Measurements from ENCODE around the gene SLC2A3.
A peak's percentile ranks its signal among the peaks of the same experiment; 100 is the strongest.
"Not testable (repeated sequence)": the region's sequence is repeated elsewhere in the genome, so short reads cannot be mapped to it uniquely, and the experiment has no call there.

Gene SLC2A3

GRCh38 chr12:7935590-7936581 is at the start of gene SLC2A3:
Gene SLC2A3 (minus strand): TSS chr12:7936187. CDS start chr12:7936034, 153 bp downstream.
- TF ChIP-seq CTCF (conservative IDR thresholded peaks at IDR 0.05; ENCODE audit: low read depth, low read length), result no peak
- DNase-seq (ENCODE audit: low read depth), result peak; percentile 99
- peak within 1 kb of the TSS; percentile 75 for H3K4me3 ChIP-seq (ENCODE audit: low read depth, low read length)

GRCh38 chr12:7984900-7985299 is 48.9 kb upstream of the SLC2A3 start:
- no peak overlapping the region for H3K4me3 ChIP-seq (ENCODE audit: low read depth, low read length)
- TF ChIP-seq CTCF (conservative IDR thresholded peaks at IDR 0.05; ENCODE audit: low read depth, low read length), result no peak
- DNase-seq (ENCODE audit: low read depth), result no peak

GRCh38 chr12:7983460-7983859 is 47.5 kb upstream of the SLC2A3 start:
- not testable (repeated sequence) for H3K4me3 ChIP-seq (ENCODE audit: low read depth, low read length); DNase-seq (ENCODE audit: low read depth)

- DNase-seq (ENCODE audit: low read depth); H3K4me3 ChIP-seq (ENCODE audit: low read depth, low read length): not testable (repeated sequence)
Observed at GRCh38 chr12:7983019-7983418, 47.0 kb upstream of the SLC2A3 start.

DNA sequence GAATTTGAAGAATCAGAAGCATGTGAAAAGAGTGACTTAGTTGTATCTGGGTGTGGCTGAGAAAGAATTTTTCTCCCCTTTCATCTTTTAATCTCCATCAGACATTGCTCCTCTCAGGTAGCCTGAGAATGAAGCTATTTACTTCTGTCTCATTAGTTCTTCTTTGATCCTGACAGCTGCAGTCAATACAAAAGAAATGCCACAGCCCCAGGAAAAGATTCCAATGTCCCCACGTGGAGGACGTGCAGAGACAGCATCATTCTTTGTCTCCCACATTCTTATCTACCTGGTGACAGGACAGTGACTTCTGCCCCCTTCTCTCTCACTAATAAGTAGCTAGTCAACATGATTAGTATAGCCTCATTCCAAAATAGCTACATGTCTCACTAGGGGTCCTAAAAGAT is 46.3 kb upstream of the SLC2A3 start:
- not testable (repeated sequence) for H3K4me3 ChIP-seq (ENCODE audit: low read depth, low read length); DNase-seq (ENCODE audit: low read depth)

DNA sequence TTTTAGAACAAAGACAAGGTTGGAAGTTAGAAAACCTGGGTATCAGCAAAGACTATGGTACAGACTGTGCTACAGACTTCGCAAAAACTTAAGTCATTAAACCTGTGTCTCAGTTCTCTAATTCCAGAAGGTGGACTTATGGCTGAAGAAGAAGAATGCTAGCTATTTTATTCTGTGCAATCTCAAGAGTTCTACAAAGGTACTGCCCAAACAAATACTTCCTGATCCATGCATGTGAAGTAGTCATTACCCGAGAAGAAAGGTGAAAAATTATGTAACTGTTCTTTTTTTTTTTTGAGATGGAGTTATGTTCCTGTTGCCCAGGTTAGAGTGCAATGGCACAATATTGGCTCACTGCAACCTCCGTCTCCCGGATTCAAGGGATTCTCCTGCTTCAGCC is 45.5 kb upstream of the SLC2A3 start:
- no peak overlapping the region for H3K4me3 ChIP-seq (ENCODE audit: low read depth, low read length)
- no peak for TF ChIP-seq CTCF (conservative IDR thresholded peaks at IDR 0.05; ENCODE audit: low read depth, low read length)
- no peak for DNase-seq (ENCODE audit: low read depth)

DNA sequence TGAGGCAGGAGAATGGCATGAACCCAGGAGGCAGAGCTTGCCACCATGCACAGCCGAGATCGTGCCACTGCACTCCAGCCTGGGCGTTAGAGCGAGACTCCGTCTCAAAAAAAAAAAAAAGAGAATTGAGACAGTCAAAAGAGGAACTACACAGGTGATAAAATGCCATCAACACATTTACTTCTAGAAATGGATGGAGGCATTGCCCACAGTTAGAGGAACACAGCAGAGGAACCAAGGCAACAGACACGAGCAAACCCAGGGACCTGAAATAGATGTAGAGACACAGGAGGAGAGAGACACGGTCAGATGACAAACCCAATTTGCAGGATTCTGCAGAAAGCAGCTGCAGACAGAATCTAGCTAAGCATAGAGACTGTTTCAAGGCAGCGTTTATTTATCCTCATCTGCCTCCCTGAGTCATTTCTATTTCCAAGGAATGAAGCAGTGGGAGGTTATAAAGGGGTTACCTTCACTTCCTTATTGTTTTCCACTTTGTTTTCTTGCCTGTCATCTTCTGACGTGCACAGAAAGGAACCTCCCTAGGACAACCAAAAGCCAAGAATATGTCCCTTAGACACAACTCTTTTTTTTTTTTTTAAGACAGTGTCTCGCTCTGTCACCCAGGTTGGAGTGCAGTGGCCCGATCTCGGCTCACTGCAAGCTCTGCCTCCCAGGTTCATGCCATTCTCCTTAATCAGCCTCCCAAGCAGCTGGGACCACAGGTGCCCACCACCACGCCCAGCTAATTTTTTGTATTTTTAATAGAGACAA is 41.6 kb upstream of the SLC2A3 start:
- DNase-seq (ENCODE audit: low read depth); H3K4me3 ChIP-seq (ENCODE audit: low read depth, low read length): not testable (repeated sequence)

DNA sequence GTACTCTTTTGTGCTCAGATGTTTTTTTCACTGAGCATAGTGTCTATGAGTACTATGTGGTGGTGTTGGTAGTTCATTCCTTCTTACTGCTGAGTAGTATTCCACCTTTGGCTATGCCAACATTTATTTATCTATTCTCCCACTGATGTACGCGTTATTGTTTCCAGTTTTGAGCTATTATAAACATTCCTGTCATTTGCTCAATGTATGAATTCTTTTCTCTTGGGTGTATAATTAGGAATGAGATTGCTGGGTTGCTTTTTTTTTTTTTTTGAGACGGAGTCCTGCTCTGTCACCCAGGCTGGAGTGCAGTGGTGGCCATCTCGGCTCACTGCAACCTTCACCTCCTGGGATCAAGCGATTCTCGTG is 37.5 kb upstream of the SLC2A3 start:
- no peak overlapping the region for H3K4me3 ChIP-seq (ENCODE audit: low read depth, low read length)
- no peak for TF ChIP-seq CTCF (conservative IDR thresholded peaks at IDR 0.05; ENCODE audit: low read depth, low read length)
- DNase-seq (ENCODE audit: low read depth), result no peak

Measured in choroid plexus epithelial cell (primary cell).